Fibroblast of the aortic adventitia (primary cell): ENCODE results near the gene RIPK4. TPM values are rescaled to one million over a fixed set of nuclear protein-coding genes. Genes with fewer than 3 reads are reported as not detected.
"Not testable (repeated sequence)": the region's sequence is repeated elsewhere in the genome, so short reads cannot be mapped to it uniquely, and the experiment has no call there.

Experiments used
- DNase-seq: peaks from one replicate; pipeline ENCODE4 v3.0.0-alpha.2; 2010; ENCODE audit warnings: low read depth
- H3K4me3 ChIP-seq: 2 replicates; pipeline ENCODE4 v1.5.1; 2011; ENCODE audit warnings: low read depth, mild to moderate bottlenecking, control low read depth, low read length, moderate library complexity
- CTCF ChIP-seq: IDR thresholded peaks from 2 replicates; pipeline ENCODE4 v1.5.1; 2011; ENCODE audit warnings: mild to moderate bottlenecking, low read length, control low read depth, inconsistent platforms; ENCODE audit not compliant: insufficient read depth
- total RNA-seq: library from RNA; depleted of rRNA; stranded (reverse); fragments of >200 nt; gene quantifications from 2 replicates; pipeline ENCODE4 v1.2.3, GENCODE V29; 2012; ENCODE audit warnings: low replicate concordance

RIPK4 gene
- total RNA-seq, 1 donor: 0.45 TPM

DNA sequence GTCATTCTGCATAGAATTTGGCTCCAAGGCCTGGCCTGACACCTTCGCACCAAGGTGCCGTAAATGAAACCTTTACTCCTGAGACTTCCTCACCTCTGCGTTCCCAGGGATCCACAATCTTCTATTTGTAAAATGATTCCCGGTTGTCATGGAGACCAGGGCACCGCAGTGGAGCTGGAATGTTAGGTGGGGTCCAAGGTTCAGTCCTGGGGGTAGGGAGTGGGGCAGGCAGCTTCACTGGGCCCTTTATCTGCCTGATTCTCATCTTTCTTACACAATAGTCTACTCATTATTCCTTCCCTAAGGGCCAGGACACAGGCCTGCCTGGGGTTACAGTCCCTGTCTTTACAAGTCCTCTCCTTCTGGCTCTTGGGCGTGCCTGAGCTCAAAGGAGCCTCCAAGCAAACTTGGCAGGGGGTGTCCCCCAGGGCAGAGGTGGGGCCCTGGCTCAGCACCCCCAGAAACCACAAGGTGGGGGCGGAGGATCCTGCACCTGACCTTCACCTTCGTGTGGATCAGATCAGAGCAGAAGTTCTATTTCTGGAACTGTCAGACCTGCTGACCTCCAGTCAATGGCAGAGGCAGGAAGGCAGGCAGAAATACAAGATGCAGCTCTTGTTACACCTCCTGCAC, 51.1 kb downstream of the RIPK4 start:
- H3K4me3 ChIP-seq: no peak overlapping the region
- TF ChIP-seq CTCF: no peak
- DNase-seq: no peak

- H3K4me3 ChIP-seq, DNase-seq: not testable (repeated sequence)
Observed at GRCh38 chr21:41714299-41714865, 52.5 kb downstream of the RIPK4 start.

GRCh38 chr21:41713495-41714281, 53.2 kb downstream of the RIPK4 start:
- no peak overlapping the region for H3K4me3 ChIP-seq
- DNase-seq: no peak
- no peak for TF ChIP-seq CTCF

DNA sequence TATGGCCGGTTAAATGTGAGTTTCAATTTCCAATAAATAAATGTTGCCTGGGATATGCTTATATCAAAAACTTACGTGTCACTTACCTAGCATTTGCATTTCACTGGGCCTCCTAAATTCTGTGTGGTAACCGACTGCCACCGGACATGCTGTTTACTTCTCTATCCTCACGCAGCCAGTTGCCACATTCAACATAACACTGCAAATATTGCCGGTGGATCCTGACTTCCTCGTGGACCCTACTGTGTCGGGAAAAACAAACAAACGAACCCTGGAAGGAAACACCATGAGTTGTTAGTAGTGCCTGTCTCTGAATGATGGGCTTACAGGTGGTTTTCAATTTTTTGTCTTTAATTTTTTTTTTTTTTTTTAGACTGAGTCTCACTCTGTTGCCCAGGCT, 54.1 kb downstream of the RIPK4 start:
- H3K4me3 ChIP-seq: no peak overlapping the region
- TF ChIP-seq CTCF: no peak
- DNase-seq: no peak

DNA sequence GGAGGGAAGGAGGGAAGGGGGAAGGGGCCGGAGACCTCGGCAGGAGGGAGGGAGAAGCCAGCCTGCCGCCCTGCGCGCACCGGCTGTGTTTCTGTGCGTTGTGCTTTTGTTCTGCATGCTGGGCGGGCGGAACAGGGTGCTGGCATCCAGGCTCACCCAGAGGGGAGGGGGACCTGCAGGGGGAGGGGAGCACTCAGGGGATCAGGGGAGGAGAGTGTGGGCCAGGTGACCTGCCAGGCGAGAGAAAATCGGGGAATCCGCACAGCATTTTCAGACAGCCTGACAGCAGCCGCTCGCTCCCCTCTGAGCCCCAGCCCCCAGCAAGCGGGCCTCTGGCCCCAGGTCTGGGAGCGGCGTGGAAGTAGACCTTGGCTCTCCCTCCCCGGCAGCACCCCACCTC, 54.7 kb downstream of the RIPK4 start:
- no peak for TF ChIP-seq CTCF
- H3K4me3 ChIP-seq: no peak overlapping the region
- no peak for DNase-seq

DNA sequence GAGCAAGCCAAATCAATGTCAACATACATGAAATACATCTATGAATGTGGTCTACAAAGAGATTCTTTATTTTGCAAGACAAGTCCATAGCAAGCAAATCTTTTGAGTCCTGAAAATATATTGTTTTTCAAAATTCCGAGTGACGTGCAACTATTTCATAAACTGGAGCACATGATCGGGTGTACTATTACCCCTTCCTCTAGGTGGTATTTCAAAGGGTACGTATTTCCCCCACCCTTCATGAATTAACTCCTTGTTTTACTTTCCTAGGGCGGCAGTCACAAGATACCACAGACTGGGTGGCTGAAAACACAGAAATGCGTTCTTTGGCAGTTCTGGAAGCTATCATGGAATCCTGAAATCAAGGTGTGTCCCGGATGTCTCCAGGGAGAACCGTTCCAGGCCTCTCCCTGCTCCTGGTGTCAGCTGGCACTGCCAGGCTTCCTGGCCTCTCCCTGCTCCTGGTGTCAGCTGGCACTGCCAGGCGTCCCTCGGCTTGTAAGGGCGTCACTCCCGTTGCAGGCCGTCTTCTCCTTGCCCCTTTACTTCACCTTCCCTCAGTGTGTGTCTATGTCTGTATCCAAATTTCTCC, 55.3 kb downstream of the RIPK4 start:
- no peak overlapping the region for H3K4me3 ChIP-seq
- no peak for DNase-seq
- TF ChIP-seq CTCF: no peak

GRCh38 chr21:41710823-41711160, 56.1 kb downstream of the RIPK4 start:
- no peak for TF ChIP-seq CTCF
- H3K4me3 ChIP-seq: no peak overlapping the region
- no peak for DNase-seq
